Activated CD8-positive, alpha-beta memory T cell treated with anti-CD3 and anti-CD28 coated beads for 48 hours (primary cell): ENCODE results near the gene NLRX1.
"Not testable (repeated sequence)": the region's sequence is repeated elsewhere in the genome, so short reads cannot be mapped to it uniquely, and the experiment has no call there.

Source experiments
- DNase-seq, 3 experiments: peaks; one replicate each; pipeline ENCODE4 v3.0.0-alpha.2; 2020; ENCODE audit warnings: low read depth in 2 of 3, low spot score in 2 of 3

The NLRX1 gene

DNA sequence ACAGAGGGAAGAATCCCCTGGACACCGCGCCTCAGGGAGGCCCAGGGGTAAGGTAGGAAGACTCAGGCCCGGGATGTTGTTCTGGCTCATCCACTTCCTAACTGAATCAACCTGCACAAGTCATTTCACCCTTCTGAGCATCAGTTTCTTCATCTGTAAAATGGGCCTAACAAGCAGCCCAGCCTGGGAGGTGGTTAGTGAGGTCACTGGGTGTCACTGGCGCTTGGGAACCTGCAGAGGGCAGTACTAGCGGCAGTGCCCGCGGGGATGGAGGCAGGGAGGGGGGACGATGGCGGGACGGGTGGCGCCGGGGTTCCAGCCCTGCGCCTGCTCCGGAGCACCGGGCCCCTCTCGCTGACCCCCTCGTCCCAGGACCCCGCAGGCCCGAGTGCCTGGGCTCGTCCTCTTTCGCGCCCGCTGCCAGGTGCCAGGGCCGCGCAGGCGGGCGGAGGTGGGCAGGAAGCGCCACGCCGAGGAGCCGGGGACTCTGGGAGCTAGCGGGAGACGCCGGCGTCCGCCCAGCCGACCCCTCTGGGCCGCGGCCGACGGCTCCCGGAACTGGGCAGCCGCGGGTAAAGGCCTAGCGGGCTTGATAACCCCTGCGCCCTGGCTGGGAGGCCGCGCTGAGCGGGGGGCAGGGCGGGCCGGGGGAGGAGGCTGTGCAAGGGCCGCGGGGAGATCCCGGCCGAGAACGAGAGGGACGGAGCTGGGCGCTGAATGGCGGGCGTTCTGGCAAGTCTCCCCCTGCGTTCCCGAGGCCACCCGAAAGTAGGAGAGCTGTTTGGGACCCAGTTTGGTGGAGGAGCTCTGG, at the start of gene NLRX1:
NLRX1 (plus strand) TSS at position 255 of the 811 bp plus-strand sequence. CDS start 2,679 bp downstream, outside the sequence.
- DNase-seq, result peak; percentile 66 to 75 (median 69)

GRCh38 chr11:119118946-119119345, 49.6 kb upstream of the NLRX1 start:
- DNase-seq, result no peak

GRCh38 chr11:119120639-119121007, 47.9 kb upstream of the NLRX1 start:
- no peak for DNase-seq

- DNase-seq, result peak; percentile 96 to 100 (median 97)
Measured at GRCh38 chr11:119121008-119121810, 47.3 kb upstream of the NLRX1 start, which contains the start of gene HINFP. HINFP (plus strand) TSS chr11:119121580; CDS start chr11:119126945, 5,365 bp downstream.

DNA sequence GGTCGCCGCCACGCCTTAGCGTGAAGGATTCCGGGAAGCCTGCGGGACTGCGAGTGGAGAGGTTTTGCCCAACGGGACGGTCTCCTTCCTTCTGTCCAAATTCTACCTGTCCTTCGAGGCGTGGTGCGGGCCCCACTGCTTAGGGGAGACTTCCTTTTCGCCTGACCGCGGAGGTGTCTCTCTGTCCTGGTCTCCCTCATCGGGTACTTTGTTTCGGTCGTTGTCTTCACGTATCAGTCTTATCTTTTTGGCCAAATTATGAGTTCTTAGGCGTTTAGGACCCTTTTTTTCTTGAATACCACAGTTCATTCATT, 46.8 kb upstream of the NLRX1 start:
- no peak for DNase-seq

DNA sequence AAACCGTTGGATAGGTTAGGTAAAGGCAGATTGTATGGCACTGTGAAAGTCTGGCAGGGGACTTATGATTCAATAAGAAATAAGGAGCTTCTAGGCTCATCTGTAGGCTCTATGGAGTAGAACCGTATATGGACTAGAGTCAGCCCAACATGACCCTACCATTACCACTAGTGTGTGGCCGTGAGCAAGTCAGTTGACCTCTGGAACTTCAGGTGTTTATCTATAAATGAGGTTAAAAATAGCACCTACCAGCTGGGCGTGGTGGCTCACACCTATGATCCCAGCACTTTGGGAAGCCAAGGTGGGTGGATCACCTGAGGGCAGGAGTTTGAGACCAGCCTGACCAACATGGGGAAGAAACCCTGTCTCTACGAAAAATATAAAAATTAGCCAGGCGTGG, 42.7 kb upstream of the NLRX1 start:
- no peak for DNase-seq

DNA sequence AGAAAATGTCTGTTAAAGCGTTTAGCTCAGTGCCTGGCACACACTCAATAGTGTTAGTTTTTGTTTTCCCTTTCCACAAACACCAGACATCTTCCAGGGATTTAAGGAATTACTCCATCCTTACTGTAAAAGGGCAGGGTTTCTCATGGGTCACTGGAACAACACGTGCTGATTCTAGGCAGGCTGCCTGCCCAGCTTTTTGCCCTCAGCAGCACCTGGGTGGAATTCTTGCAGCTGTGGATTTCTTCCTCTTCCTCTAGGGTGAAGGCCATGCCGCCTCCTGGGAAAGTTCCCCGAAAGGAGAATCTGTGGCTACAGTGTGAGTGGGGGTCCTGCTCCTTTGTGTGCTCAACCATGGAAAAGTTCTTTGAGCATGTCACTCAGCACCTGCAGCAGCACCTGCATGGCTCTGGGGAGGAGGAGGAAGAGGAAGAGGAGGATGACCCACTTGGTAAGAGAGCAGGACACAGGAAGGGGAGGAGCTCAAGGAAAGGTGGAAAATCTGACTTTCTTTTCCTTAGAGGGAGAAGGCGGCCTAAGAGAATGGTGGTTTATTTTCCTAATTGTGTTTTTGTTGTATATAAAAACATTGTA, 41.8 kb upstream of the NLRX1 start:
- DNase-seq, result no peak

DNA sequence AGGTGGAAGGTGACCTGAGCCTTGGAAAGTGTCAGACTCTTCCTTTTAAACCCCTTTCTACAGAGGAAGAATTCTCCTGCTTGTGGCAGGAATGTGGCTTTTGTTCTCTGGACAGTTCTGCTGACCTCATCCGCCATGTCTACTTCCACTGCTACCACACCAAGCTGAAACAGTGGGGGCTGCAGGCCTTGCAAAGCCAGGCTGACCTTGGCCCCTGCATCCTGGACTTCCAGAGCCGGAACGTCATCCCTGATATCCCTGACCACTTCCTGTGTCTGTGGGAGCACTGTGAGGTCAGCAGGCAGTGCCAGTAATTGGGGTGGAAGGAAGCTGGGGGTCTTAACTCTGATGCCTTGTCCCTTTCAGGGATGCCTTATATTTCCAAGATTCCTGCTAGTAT, 37.9 kb upstream of the NLRX1 start:
- DNase-seq, result no peak

DNA sequence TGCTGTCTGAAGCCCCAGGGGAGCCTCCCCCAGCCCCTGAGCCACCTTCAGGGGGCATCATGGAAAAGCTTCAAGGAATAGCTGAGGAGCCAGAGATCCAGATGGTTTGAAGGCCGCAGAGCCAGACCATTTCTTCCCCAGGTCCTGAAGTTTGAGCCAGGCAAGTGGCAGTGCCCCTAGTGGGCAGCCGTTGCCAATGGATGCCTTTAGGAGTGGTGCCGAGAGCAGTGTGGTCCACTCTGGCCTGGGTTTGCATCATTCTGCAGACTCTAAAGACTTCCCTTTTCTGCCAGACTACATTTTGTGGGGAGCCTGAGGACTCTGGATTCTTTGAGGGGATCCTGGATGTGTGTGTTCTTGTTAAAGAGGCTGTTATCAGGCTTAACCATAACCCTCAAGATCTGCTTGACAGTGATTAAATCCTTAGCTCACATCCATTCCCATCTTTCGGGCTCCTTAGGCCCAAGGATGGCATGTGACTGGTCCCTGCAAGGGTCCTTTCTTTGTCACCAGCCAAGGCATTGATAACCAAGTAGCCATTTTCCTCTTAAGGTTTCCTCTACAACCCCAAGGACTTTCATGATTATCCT, 34.0 kb upstream of the NLRX1 start:
- DNase-seq, result no peak

GRCh38 chr11:119139276-119139675, 29.2 kb upstream of the NLRX1 start:
- not testable (repeated sequence) for DNase-seq

DNA sequence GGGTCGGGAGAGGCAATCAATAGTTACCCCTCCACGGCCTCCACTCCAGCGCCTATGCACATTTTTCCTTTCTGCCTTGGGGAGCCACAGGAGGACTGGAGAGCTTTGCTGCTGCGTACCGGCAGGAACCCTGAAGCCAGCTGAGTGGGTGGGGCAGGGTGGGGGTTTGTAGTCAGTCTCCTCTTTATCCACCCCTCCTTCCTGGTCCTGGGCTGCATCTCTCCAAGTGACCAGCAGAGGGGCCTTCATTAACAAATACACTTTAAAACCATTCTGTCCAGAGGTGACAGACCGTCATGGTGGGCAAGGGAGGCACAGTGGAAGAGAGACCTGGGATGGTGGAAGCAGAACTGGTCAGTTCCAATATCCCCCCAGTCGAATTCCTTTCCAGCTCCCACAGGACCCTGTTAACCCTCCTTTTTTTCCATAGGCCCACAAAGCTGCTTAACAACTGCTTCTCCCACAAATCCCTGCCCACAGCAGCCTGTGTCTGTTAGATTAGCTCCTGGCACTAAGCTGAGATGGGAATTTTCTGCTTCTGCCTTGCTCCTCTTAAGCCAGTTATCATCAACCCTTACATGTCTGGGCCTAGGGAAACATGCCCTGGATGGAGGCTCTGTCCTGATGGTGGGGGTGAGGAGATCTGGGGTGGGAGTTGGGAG, 23.6 kb upstream of the NLRX1 start:
- no peak for DNase-seq

- DNase-seq, result no peak
Measured at GRCh38 chr11:119145551-119145950, 23.0 kb upstream of the NLRX1 start.

- no peak for DNase-seq
Measured at GRCh38 chr11:119147604-119148333, 20.8 kb upstream of the NLRX1 start.

- DNase-seq, result no peak
Measured at GRCh38 chr11:119148720-119149017, 19.9 kb upstream of the NLRX1 start.

DNA sequence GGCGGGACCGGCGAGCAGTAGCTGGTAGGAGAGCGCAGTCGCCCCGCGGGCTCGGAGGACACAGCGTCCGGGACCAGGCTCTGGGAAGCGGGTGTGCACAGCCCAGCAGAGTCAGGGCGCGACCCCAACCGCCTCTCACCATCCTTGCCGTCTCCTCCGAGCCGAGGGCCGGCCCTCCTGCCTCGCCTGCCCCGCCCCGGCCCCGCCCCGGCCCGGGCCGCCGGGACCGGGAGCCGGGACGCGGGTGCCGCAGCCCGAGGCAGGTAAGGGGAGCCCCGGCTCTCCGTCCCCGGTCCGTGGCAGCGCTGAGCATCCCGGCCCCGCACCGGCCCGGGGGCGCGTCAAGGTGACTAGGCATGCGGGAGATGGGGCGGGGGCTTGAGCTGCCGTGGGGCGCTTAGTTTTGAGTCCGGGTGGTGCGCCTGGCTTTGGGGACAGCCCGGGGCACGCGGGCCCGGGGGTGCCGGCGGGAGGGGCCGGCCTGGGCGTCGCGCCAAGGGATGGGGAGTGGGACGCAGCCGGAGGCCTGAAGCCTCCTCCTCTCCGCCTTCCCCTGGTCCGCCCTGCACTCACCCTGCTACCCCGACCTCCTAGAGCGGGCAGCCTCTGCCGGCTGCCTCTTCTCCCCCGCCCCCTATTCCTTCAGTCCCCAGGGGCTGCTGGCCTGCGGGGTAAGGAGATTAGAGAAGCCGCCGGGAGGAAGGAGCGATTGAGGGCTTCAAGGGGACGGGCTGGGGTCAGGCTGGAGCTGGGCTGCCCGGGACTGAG, 19.3 kb upstream of the NLRX1 start, which contains the start of gene ABCG4:
ABCG4 (plus strand) TSS at position 35 of the 768 bp plus-strand sequence. CDS start 914 bp downstream, outside the sequence.
- DNase-seq, result no peak

- no peak for DNase-seq
Measured at GRCh38 chr11:119149786-119150275, 18.7 kb upstream of the NLRX1 start.

- no peak for DNase-seq
Measured at GRCh38 chr11:119152043-119152442, 16.5 kb upstream of the NLRX1 start.

DNA sequence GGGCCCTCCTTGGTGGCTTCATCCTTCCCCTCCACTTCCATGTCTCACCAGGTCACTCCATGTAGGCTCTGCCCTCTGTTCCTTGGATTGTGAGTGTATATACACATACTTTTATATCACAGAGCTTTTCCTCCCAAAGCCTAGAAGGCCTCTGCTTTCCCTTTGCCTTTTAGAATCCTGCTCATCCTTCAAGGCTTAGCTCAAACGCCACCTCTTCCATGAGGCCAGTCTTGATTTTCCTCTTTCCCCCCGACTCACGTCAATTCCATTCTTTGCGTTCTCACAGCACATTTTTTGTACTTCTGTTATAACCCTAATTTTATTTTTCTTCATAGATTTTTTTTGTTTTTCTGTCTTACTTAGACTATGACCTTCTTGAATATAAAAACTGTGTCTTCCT, 15.9 kb upstream of the NLRX1 start:
- no peak for DNase-seq

GRCh38 chr11:119153049-119153818, 15.3 kb upstream of the NLRX1 start:
- DNase-seq, result no peak
